ENCODE results near the gene ME3. TPM values are rescaled to one million over a fixed set of nuclear protein-coding genes. Genes with fewer than 3 reads are reported as not detected.

ME3 gene
- total and polyA plus RNA-seq, 2 donors (not counting 1 experiment from before 2014, with no cell fraction given): 1.3 TPM; not detected in 1

- no CpG with 5 or more reads among the region's 1 CpG for WGBS (ENCODE audit: insufficient coverage)
- Mint-ChIP-seq H3K4me1 (no peaks in the 10 kb centered on the region), H3K9me3 (ENCODE audit: insufficient read depth) (no peaks in the 10 kb centered on the region), H3K27ac (no peak overlapping the region), H3K27me3 (no peaks in the 10 kb centered on the region), H3K4me3 (no peak overlapping the region)
- DNase-seq (no peak), ATAC-seq (ENCODE audit: low read depth) (no peak)
- no peaks in the 10 kb centered on the region for H3K27me3 ChIP-seq (replicated peaks in 1 of 4; ENCODE audit: control extremely low read depth in 1 of 4, control insufficient read depth in 3 of 4, insufficient read depth in 4 of 4, low read length in 3 of 4)
- no peak for TF ChIP-seq EZH2 (IDR thresholded peaks at IDR 0.05; ENCODE audit: borderline replicate concordance, insufficient read depth, low read depth, low read length, poor library complexity, severe bottlenecking)
- no peak for TF ChIP-seq CTCF (IDR thresholded peaks at IDR 0.05)
- POLR2A ChIA-PET: no interaction called here
- H2AFZ ChIP-seq (ENCODE audit: insufficient read depth, low read depth, low read length, poor library complexity, severe bottlenecking): no peak overlapping the region
- no peaks in the 10 kb centered on the region for H3K79me2 ChIP-seq (ENCODE audit: control insufficient read depth, insufficient read depth, low read length)
- no peaks in the 10 kb centered on the region for H4K20me1 ChIP-seq (ENCODE audit: control insufficient read depth, insufficient read depth, low read length, poor library complexity, severe bottlenecking)
- CTCF ChIA-PET: interaction anchor here (0.6 kb wide), 1 partner anchor 555 kb away, joined by 3 read pairs; no protein-coding TSS in a partner anchor
- H3K4me3 ChIP-seq (ENCODE audit: control extremely low read depth in 1 of 5, extremely low read depth in 1 of 5, insufficient read depth in 1 of 5, low read depth in 2 of 5, low read length in 4 of 5): no peak overlapping the region
- H3K27ac ChIP-seq (ENCODE audit: low read length in 2 of 2): no peak overlapping the region
- H3K36me3 ChIP-seq (replicated peaks in 1 of 2; ENCODE audit: control extremely low read depth in 1 of 2, control insufficient read depth in 1 of 2, extremely low read depth in 1 of 2, insufficient read depth in 2 of 2, low read length in 1 of 2): no peaks in the 10 kb centered on the region
- intact Hi-C loops (cut with micrococcal nuclease): no loop called here
- H3K4me1 ChIP-seq (ENCODE audit: control insufficient read depth in 2 of 2, insufficient read depth in 2 of 2, low read length in 2 of 2): no peaks in the 10 kb centered on the region
- no peaks in the 10 kb centered on the region for H3K9me3 ChIP-seq (ENCODE audit: control extremely low read depth in 1 of 3, control insufficient read depth in 2 of 3, insufficient read depth in 1 of 3, low read length in 2 of 3)
- H3K9ac ChIP-seq (ENCODE audit: low read length): no peak overlapping the region
- H3K4me2 ChIP-seq (replicated peaks; ENCODE audit: low read depth, low read length, poor library complexity, severe bottlenecking): no peak overlapping the region
Observed at GRCh38 chr11:86416494-86416893, 255.9 kb downstream of the ME3 start.

GRCh38 chr11:86415026-86415425 is 257.4 kb downstream of the ME3 start:
- ChIA-PET CTCF (no interaction called here), POLR2A (no interaction called here)
- no peak for ATAC-seq (ENCODE audit: low read depth)
- 64% methylated on average over 1 of the region's 4 CpGs for WGBS (ENCODE audit: insufficient coverage)
- Histone ChIP-seq H4K20me1 (ENCODE audit: control insufficient read depth, insufficient read depth, low read length, poor library complexity, severe bottlenecking) (no peaks in the 10 kb centered on the region), H2AFZ (ENCODE audit: insufficient read depth, low read depth, low read length, poor library complexity, severe bottlenecking) (no peak overlapping the region), H3K36me3 (replicated peaks in 1 of 2; ENCODE audit: control extremely low read depth in 1 of 2, control insufficient read depth in 1 of 2, extremely low read depth in 1 of 2, insufficient read depth in 2 of 2, low read length in 1 of 2) (no peaks in the 10 kb centered on the region), H3K9me3 (ENCODE audit: control extremely low read depth in 1 of 3, control insufficient read depth in 2 of 3, insufficient read depth in 1 of 3, low read length in 2 of 3) (no peaks in the 10 kb centered on the region), H3K4me1 (ENCODE audit: control insufficient read depth in 2 of 2, insufficient read depth in 2 of 2, low read length in 2 of 2) (no peaks in the 10 kb centered on the region), H3K27me3 (replicated peaks in 1 of 4; ENCODE audit: control extremely low read depth in 1 of 4, control insufficient read depth in 3 of 4, insufficient read depth in 4 of 4, low read length in 3 of 4) (no peaks in the 10 kb centered on the region), H3K4me2 (replicated peaks; ENCODE audit: low read depth, low read length, poor library complexity, severe bottlenecking) (no peak overlapping the region), H3K4me3 (ENCODE audit: control extremely low read depth in 1 of 5, extremely low read depth in 1 of 5, insufficient read depth in 1 of 5, low read depth in 2 of 5, low read length in 4 of 5) (no peak overlapping the region), H3K79me2 (ENCODE audit: control insufficient read depth, insufficient read depth, low read length) (no peaks in the 10 kb centered on the region), H3K9ac (ENCODE audit: low read length) (no peak overlapping the region), H3K27ac (ENCODE audit: low read length in 2 of 2) (no peak overlapping the region)
- Mint-ChIP-seq H3K9me3 (ENCODE audit: insufficient read depth) (no peaks in the 10 kb centered on the region), H3K27ac (no peak overlapping the region), H3K4me1 (no peaks in the 10 kb centered on the region), H3K27me3 (no peaks in the 10 kb centered on the region), H3K4me3 (no peak overlapping the region)
- DNase-seq: no peak
- intact Hi-C loops (cut with micrococcal nuclease): no loop called here
- no peak for TF ChIP-seq CTCF (IDR thresholded peaks at IDR 0.05)
- no peak for TF ChIP-seq EZH2 (IDR thresholded peaks at IDR 0.05; ENCODE audit: borderline replicate concordance, insufficient read depth, low read depth, low read length, poor library complexity, severe bottlenecking)
